HCT116 (cell line): ENCODE results near the gene LAD1.

ENCODE experiments used
- ELF1 ChIP-seq: IDR thresholded peaks from 2 replicates; pipeline ENCODE4 v1.6.1; 2012; ENCODE audit warnings: low read depth, borderline replicate concordance
- EZH2 ChIP-seq: fragments of 200-600 bp; sonication (generic); IDR thresholded peaks from 2 replicates; pipeline ENCODE4 v1.6.1; 2017; ENCODE audit warnings: antibody characterized with exemption, mixed run types
- EZH2phosphoT487 ChIP-seq: fragments of 200-600 bp; IDR thresholded peaks from 2 replicates; pipeline ENCODE4 v1.6.1; 2018; ENCODE audit warnings: antibody characterized with exemption, borderline replicate concordance
- MAX ChIP-seq: IDR thresholded peaks from 2 replicates; pipeline ENCODE4 v1.6.1; 2012
- POLR2A ChIP-seq: IDR thresholded peaks from 2 replicates; pipeline ENCODE4 v1.7.0; 2011; ENCODE audit warnings: borderline replicate concordance; ENCODE audit not compliant: insufficient read depth, insufficient read length; ENCODE audit errors: extremely low read depth
- POLR2AphosphoS5 ChIP-seq: IDR thresholded peaks from 2 replicates; pipeline ENCODE4 v1.6.1; 2011; ENCODE audit warnings: mild to moderate bottlenecking, low read depth, low read length, moderate library complexity
- RAD21 ChIP-seq: IDR thresholded peaks from 2 replicates; pipeline ENCODE4 v1.6.1; 2012; ENCODE audit warnings: low read depth, mild to moderate bottlenecking
- SP1 ChIP-seq: IDR thresholded peaks from 2 replicates; pipeline ENCODE4 v1.6.1; 2012; ENCODE audit warnings: low read depth
- YY1 ChIP-seq: IDR thresholded peaks from 2 replicates; pipeline ENCODE4 v1.6.1; 2011; ENCODE audit warnings: low read length, low read depth, moderate library complexity, mild to moderate bottlenecking; ENCODE audit not compliant: insufficient replicate concordance; ENCODE audit errors: extremely low read depth
- ZFX ChIP-seq: fragments of 450-650 bp; IDR thresholded peaks from 2 replicates; pipeline ENCODE4 v1.6.1; 2017
- ZNF274 ChIP-seq: fragments of 200-500 bp; sonication (Bioruptor generic); IDR thresholded peaks from 2 replicates; pipeline ENCODE4 v1.6.1; 2014; ENCODE audit warnings: mild to moderate bottlenecking, low read depth, low read length, inconsistent platforms
- TF ChIP-seq, protein P1 (sequence below), 3 experiments: fragments of 200-600 bp in 1 of 3; sonication (generic) in 1 of 3; IDR thresholded peaks in 2 of 3; conservative IDR thresholded peaks in 1 of 3; 2 replicates each; pipeline ENCODE4 v1.5.1; 2012 to 2017; ENCODE audit warnings: low read depth in 2 of 3, low read length in 2 of 3, antibody characterized with exemption in 1 of 3, borderline replicate concordance in 1 of 3, control low read depth in 1 of 3, mild to moderate bottlenecking in 1 of 3, mixed read lengths in 1 of 3, mixed run types in 1 of 3, moderate library complexity in 1 of 3; ENCODE audit not compliant: insufficient read depth in 1 of 3

DNA sequence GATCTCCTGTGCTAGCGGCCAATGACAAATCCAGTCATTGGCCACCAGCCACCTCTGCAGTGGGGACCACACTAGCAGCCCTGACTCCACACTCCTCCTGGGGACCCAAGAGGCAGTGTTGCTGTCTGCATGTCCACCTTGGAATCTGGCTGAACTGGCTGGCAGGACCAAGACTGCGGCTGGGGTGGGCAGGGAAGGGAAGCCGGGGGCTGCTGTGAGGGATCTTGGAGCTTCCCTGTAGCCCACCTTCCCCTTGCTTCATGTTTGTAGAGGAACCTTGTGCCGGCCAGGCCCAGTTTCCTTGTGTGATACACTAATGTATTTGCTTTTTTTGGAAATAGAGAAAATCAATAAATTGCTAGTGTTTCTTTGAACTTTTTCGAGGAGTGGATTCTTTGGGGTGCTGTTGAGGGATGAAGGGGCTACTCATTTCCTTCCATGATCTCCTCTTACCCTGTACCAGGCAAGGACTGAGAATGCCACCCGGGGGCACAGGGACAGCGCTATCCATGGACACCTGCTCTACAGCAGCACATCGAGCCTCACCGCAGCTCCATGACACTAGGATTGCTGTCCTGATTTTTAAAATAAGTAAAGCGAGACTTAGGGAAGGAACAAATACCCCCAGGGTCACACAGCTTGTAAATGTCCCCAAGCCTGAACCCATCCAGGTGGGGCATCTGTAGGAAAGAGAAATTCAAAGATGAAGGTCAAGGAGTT is 66.3 kb downstream of the LAD1 start:
- TF ChIP-seq, protein P1, sequence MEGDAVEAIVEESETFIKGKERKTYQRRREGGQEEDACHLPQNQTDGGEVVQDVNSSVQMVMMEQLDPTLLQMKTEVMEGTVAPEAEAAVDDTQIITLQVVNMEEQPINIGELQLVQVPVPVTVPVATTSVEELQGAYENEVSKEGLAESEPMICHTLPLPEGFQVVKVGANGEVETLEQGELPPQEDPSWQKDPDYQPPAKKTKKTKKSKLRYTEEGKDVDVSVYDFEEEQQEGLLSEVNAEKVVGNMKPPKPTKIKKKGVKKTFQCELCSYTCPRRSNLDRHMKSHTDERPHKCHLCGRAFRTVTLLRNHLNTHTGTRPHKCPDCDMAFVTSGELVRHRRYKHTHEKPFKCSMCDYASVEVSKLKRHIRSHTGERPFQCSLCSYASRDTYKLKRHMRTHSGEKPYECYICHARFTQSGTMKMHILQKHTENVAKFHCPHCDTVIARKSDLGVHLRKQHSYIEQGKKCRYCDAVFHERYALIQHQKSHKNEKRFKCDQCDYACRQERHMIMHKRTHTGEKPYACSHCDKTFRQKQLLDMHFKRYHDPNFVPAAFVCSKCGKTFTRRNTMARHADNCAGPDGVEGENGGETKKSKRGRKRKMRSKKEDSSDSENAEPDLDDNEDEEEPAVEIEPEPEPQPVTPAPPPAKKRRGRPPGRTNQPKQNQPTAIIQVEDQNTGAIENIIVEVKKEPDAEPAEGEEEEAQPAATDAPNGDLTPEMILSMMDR (IDR thresholded peaks at IDR 0.05 in 2 of 3, conservative IDR thresholded peaks at IDR 0.05 in 1 of 3; ENCODE audit: borderline replicate concordance in 1 of 3, insufficient read depth in 1 of 3, low read depth in 2 of 3, low read length in 2 of 3), result no peak
- no peak for TF ChIP-seq YY1
- TF ChIP-seq POLR2A, result no peak
- TF ChIP-seq POLR2AphosphoS5, result no peak
- TF ChIP-seq RAD21, result no peak
- TF ChIP-seq SP1, result no peak
- TF ChIP-seq EZH2phosphoT487, result no peak
- TF ChIP-seq ELF1, result no peak
- no peak for TF ChIP-seq EZH2
- no peak for TF ChIP-seq ZNF274
- TF ChIP-seq MAX, result no peak
- no peak for TF ChIP-seq ZFX
